ENCODE results near the gene BEGAIN.

BEGAIN gene

DNA sequence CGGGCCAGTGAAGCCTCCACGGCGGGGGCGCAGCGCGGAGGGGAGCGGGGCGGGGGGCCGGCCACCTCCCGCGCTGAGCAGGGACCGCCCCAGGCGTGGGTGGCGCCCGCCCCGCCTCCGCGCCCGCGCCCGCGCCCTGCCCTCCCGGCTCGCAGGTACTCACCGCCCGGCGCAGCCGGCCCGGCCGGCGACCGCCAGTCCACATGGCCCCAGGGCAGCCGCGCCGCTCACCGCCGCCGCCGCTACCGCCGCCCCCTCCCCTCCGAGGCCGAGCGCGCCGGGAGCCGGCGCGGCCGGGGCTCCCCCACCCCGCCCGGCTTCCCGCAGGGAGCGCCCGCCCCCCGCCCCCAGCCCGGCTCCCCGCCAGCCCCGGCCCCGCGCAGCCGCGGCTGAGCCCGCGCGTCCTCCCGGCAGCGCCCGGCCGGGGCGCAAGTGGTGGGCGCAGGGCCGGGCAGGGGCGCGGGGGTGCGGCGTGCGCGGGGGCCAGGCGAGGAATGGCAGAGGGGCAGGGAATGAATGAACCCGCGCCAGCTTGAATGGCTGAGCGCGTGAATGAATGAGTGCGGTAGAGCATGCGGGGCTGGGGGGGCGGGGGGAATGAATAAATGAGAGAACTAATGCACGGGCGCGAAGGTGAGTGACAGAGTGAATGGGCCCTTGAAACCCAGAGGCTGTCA, at the start of gene BEGAIN:
BEGAIN (minus strand) TSS at position 332 of the 677 bp plus-strand sequence; CDS start at position 205, 127 bp downstream.
- TF ChIP-seq, protein P1, sequence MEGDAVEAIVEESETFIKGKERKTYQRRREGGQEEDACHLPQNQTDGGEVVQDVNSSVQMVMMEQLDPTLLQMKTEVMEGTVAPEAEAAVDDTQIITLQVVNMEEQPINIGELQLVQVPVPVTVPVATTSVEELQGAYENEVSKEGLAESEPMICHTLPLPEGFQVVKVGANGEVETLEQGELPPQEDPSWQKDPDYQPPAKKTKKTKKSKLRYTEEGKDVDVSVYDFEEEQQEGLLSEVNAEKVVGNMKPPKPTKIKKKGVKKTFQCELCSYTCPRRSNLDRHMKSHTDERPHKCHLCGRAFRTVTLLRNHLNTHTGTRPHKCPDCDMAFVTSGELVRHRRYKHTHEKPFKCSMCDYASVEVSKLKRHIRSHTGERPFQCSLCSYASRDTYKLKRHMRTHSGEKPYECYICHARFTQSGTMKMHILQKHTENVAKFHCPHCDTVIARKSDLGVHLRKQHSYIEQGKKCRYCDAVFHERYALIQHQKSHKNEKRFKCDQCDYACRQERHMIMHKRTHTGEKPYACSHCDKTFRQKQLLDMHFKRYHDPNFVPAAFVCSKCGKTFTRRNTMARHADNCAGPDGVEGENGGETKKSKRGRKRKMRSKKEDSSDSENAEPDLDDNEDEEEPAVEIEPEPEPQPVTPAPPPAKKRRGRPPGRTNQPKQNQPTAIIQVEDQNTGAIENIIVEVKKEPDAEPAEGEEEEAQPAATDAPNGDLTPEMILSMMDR (IDR thresholded peaks at IDR 0.05; ENCODE audit: low read depth, low read length): no peak
- no peak for DNase-seq (ENCODE audit: extremely low read depth, low read depth)

- TF ChIP-seq, protein P1 (IDR thresholded peaks at IDR 0.05; ENCODE audit: low read depth, low read length): no peak
- DNase-seq (ENCODE audit: extremely low read depth, low read depth): no peak
These were observed 49.3 kb upstream of the BEGAIN start for GRCh38 chr14:100636559-100636958.

DNA sequence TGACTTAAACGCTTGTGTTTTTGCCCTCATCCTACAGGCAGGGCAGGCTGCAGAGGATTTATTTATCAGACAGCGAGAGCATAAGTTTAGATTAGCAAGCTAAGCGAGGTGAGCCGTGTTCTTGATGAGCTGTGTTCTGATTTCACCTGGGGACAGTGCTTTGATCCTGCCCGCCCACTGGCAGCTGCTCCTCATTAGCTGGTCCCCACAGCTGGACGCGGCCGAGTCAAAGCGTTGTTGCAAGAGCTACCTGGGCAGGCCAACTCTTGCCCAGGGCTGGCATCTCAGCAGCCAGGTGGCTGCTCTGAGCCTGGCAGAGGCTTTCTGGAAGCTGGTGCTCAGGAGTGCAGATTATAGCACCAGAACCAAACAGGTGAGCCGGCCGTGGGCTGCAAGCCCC, 46.8 kb upstream of the BEGAIN start:
- TF ChIP-seq, protein P1 (IDR thresholded peaks at IDR 0.05; ENCODE audit: low read depth, low read length): no peak
- no peak for DNase-seq (ENCODE audit: extremely low read depth, low read depth)

GRCh38 chr14:100633406-100633805, 46.2 kb upstream of the BEGAIN start:
- no peak for DNase-seq (ENCODE audit: extremely low read depth, low read depth)
- TF ChIP-seq, protein P1 (IDR thresholded peaks at IDR 0.05; ENCODE audit: low read depth, low read length): no peak

DNA sequence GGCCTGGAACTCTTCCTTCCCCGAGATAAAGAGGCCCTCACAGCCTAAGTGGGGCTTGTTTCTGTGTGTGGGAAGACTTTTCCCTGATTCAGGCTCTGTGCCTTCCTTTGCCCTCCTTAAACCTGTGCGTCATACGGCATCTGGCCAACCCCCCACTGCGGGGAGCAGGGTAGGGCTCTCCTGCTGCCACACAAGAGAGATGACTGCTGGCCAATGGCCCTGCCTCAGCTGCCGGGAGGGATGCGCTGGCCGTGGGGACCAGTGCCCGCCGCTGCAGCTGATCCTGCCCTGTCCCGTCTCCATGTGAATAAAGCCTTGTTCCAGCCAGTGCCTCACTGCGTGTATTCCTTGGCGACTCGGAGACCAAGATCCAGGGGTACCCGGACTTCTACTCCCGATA, 42.5 kb upstream of the BEGAIN start:
- DNase-seq (ENCODE audit: extremely low read depth, low read depth): no peak
- TF ChIP-seq, protein P1 (IDR thresholded peaks at IDR 0.05; ENCODE audit: low read depth, low read length): no peak

- TF ChIP-seq, protein P1 (IDR thresholded peaks at IDR 0.05; ENCODE audit: low read depth, low read length): no peak
- DNase-seq (ENCODE audit: extremely low read depth, low read depth): no peak
These were observed 41.9 kb upstream of the BEGAIN start for GRCh38 chr14:100629098-100629497.

- TF ChIP-seq, protein P1 (IDR thresholded peaks at IDR 0.05; ENCODE audit: low read depth, low read length): no peak
- no peak for DNase-seq (ENCODE audit: extremely low read depth, low read depth)
These were observed 41.0 kb upstream of the BEGAIN start for GRCh38 chr14:100628225-100628624.
